Thyroid gland (tissue), 4 donors: ENCODE measurements around the gene RABEP2. TPM values are rescaled to one million over a fixed set of nuclear protein-coding genes. Genes with fewer than 3 reads are reported as not detected.
A peak's percentile ranks its signal among the peaks of the same experiment; 100 is the strongest.
"Not testable (repeated sequence)": the region's sequence is repeated elsewhere in the genome, so short reads cannot be mapped to it uniquely, and the experiment has no call there.

Source experiments
- DNase-seq, 2 donors: peaks; one replicate each; pipeline ENCODE4 v3.0.0-alpha.2; 2019
- H3K27ac ChIP-seq, 3 donors: fragments of 200-600 bp; sonication (generic); 1 replicate in 2 of 3; 2 replicates in 1 of 3; pipeline ENCODE4 v1.5.1; 2016 to 2019; ENCODE audit warnings: mild to moderate bottlenecking in 1 of 3, moderate library complexity in 1 of 3
- H3K27me3 ChIP-seq: fragments of 200-600 bp; sonication (generic); one replicate; pipeline ENCODE4 v1.5.1; 2019
- H3K36me3 ChIP-seq, 2 donors: fragments of 200-600 bp; sonication (generic); one replicate each; pipeline ENCODE4 v1.5.1; 2016 to 2019
- H3K4me1 ChIP-seq, 2 donors: fragments of 200-600 bp; sonication (generic); one replicate each; pipeline ENCODE4 v1.5.1; 2017 to 2019
- H3K4me3 ChIP-seq, 3 donors: fragments of 200-600 bp; sonication (generic); replicated peaks in 1 of 3; 1 replicate in 2 of 3; 2 replicates in 1 of 3; pipeline ENCODE4 v1.5.1; 2016; ENCODE audit warnings: mild to moderate bottlenecking in 1 of 3
- H3K9me3 ChIP-seq: fragments of 200-600 bp; sonication (generic); one replicate; pipeline ENCODE4 v1.5.1; 2017
- CTCF ChIP-seq, 6 experiments: fragments of 200-600 bp in 3 of 6; fragments of 450-650 bp in 3 of 6; sonication (generic) in 3 of 6; IDR thresholded peaks; one replicate each; pipeline ENCODE4 v1.5.1; 2016 to 2019; ENCODE audit warnings: antibody characterized with exemption in 6 of 6, mild to moderate bottlenecking in 2 of 6, inconsistent platforms in 1 of 6, moderate library complexity in 1 of 6
- POLR2A ChIP-seq, 2 donors: fragments of 450-650 bp; IDR thresholded peaks; one replicate each; pipeline ENCODE4 v1.6.1; 2017; ENCODE audit warnings: antibody characterized with exemption in 2 of 2, mild to moderate bottlenecking in 2 of 2, moderate library complexity in 1 of 2
- WGBS, 2 donors: methylation state at CpG; one replicate each; pipeline ENCODE4 v1.1.5; 2017; 5-methylcytosine and 5-hydroxymethylcytosine counted together
- intact Hi-C: fragments of 100-400 bp; cut with DNase I; formaldehyde crosslinking; loops from one replicate; pipeline ENCODE4 v1.15.1; 2023
- total RNA-seq, 4 donors: library from RNA; depleted of rRNA; stranded (reverse); fragments of >200 nt; gene quantifications; one replicate each; pipeline ENCODE4 v1.2.3, GENCODE V29; 2016

Gene RABEP2
- total RNA-seq, 4 donors from 2014 or later, result 36.7 to 55.8 (median 41.2) TPM

- Histone ChIP-seq H3K4me3 (peak within 1 kb of the TSS; percentile 61 to 95 (median 81)), H3K4me1 (peaks cover 9 to 11% of the 10 kb centered on the region in 2 donors), H3K9me3 (no peaks in the 10 kb centered on the region), H3K27me3 (no peaks in the 10 kb centered on the region), H3K27ac (peak within 1 kb of the TSS; percentile 45 to 66 (median 55)), H3K36me3 (peaks cover 14% of the 10 kb centered on the region in 2 donors)
- TF ChIP-seq POLR2A (IDR thresholded peaks at IDR 0.05) (peak in 1 of 2 donors; percentile 72), CTCF (IDR thresholded peaks at IDR 0.05) (no peak)
- intact Hi-C loops, result loop anchor here (5.0 kb wide), 1 partner anchor 124 kb away; no protein-coding TSS in a partner anchor
- WGBS, 2 donors, result 0 to 2% methylated on average over 36 to 48 of the region's 79 CpGs
- DNase-seq, result peak; percentile 99 to 100
Observed at GRCh38 chr16:28950648-28951409, 25.8 kb upstream of the RABEP2 start, which contains the start of gene NFATC2IP. NFATC2IP (plus strand) TSS chr16:28950937; CDS start chr16:28951012, 75 bp downstream.

- 69 to 79% methylated on average over 4 of the region's 4 CpGs for WGBS, 2 donors
- intact Hi-C loops, result no loop called here
- no peaks in the 10 kb centered on the region for H3K9me3 ChIP-seq
- H3K4me1 ChIP-seq, result peaks cover 8 to 12% of the 10 kb centered on the region in 2 donors
- H3K4me3 ChIP-seq, result no peak overlapping the region
- TF ChIP-seq POLR2A (IDR thresholded peaks at IDR 0.05), result no peak
- TF ChIP-seq CTCF (IDR thresholded peaks at IDR 0.05), result no peak
- no peaks in the 10 kb centered on the region for H3K27me3 ChIP-seq
- H3K27ac ChIP-seq, result no peak overlapping the region
- no peak for DNase-seq
- H3K36me3 ChIP-seq, result no peaks in the 10 kb centered on the region
Observed at GRCh38 chr16:28946681-28947080, 21.6 kb upstream of the RABEP2 start.

- no peak for TF ChIP-seq CTCF (IDR thresholded peaks at IDR 0.05)
- no peak for TF ChIP-seq POLR2A (IDR thresholded peaks at IDR 0.05)
- no peak for DNase-seq
- Histone ChIP-seq H3K4me1 (peaks cover 0 to 9% of the 10 kb centered on the region in 2 donors), H3K9me3 (no peaks in the 10 kb centered on the region), H3K27ac (no peak overlapping the region), H3K36me3 (no peaks in the 10 kb centered on the region), H3K4me3 (no peak overlapping the region), H3K27me3 (no peaks in the 10 kb centered on the region)
- intact Hi-C loops, result loop anchor here (5.0 kb wide), 1 partner anchor 61 kb away; no protein-coding TSS in a partner anchor
Observed at GRCh38 chr16:28943281-28943680, 18.2 kb upstream of the RABEP2 start.

- not testable (repeated sequence) for H3K27ac ChIP-seq, H3K4me1 ChIP-seq, H3K27me3 ChIP-seq, DNase-seq, H3K9me3 ChIP-seq, H3K36me3 ChIP-seq, H3K4me3 ChIP-seq
- intact Hi-C loops, result loop anchor here (5.0 kb wide), 1 partner anchor 58 kb away; no protein-coding TSS in a partner anchor
- 93 to 96% methylated on average over 7 of the region's 7 CpGs for WGBS, 2 donors
Observed at GRCh38 chr16:28939825-28940224, 14.8 kb upstream of the RABEP2 start.

- TF ChIP-seq POLR2A (IDR thresholded peaks at IDR 0.05), result no peak
- TF ChIP-seq CTCF (IDR thresholded peaks at IDR 0.05), result no peak
- Histone ChIP-seq H3K4me3 (no peak overlapping the region), H3K9me3 (no peaks in the 10 kb centered on the region), H3K27me3 (no peaks in the 10 kb centered on the region), H3K27ac (no peak overlapping the region), H3K36me3 (no peaks in the 10 kb centered on the region), H3K4me1 (no peaks in the 10 kb centered on the region)
- intact Hi-C loops, result no loop called here
- DNase-seq, result no peak
- WGBS, 2 donors, result 80 to 85% methylated on average over 6 of the region's 7 CpGs
Observed at GRCh38 chr16:28938721-28939120, 13.7 kb upstream of the RABEP2 start.
